Urothelium cell line (cell line): ENCODE data around the gene C12orf56.
A peak's percentile ranks its signal among the peaks of the same experiment; 100 is the strongest.

ENCODE experiments used
- DNase-seq: peaks from one replicate; pipeline ENCODE4 v3.0.0; 2011; ENCODE audit warnings: low spot score, mixed read lengths
- FAIRE-seq: peaks from 2 replicates; lab custom pipeline; 2011; peaks lifted over from hg19 to GRCh38; lab: Jason Lieb, UNC

Gene C12orf56

GRCh38 chr12:64390275-64390851, at the start of gene C12orf56:
Gene C12orf56 (minus strand): TSS chr12:64390758. CDS start chr12:64390565, 193 bp downstream.
- FAIRE-seq (no peak), DNase-seq (no peak)

GRCh38 chr12:64440100-64440499, 49.5 kb upstream of the C12orf56 start:
- DNase-seq (no peak), FAIRE-seq (no peak)

GRCh38 chr12:64433915-64434314, 43.4 kb upstream of the C12orf56 start:
- DNase-seq (no peak), FAIRE-seq (no peak)

- FAIRE-seq = no peak
- no peak for DNase-seq
Observed at GRCh38 chr12:64431791-64432190, 41.2 kb upstream of the C12orf56 start.

- no peak for DNase-seq
- no peak for FAIRE-seq
Observed at GRCh38 chr12:64430886-64431285, 40.3 kb upstream of the C12orf56 start.

GRCh38 chr12:64428956-64429355, 38.4 kb upstream of the C12orf56 start:
- FAIRE-seq = no peak
- DNase-seq = no peak

GRCh38 chr12:64427988-64428387, 37.4 kb upstream of the C12orf56 start:
- no peak for FAIRE-seq
- no peak for DNase-seq

- FAIRE-seq = no peak
Observed at GRCh38 chr12:64419696-64420095, 29.1 kb upstream of the C12orf56 start.

GRCh38 chr12:64418209-64418608, 27.7 kb upstream of the C12orf56 start:
- DNase-seq = no peak
- FAIRE-seq = no peak

More at GRCh38 chr12:64419696-64420095, 29.1 kb upstream of the C12orf56 start:
- no peak for DNase-seq

- no peak for DNase-seq
- FAIRE-seq = no peak
Observed at GRCh38 chr12:64413884-64414283, 23.3 kb upstream of the C12orf56 start.

GRCh38 chr12:64412459-64412858, 21.9 kb upstream of the C12orf56 start:
- FAIRE-seq (no peak), DNase-seq (no peak)

- no peak for DNase-seq
- no peak for FAIRE-seq
Observed at GRCh38 chr12:64411427-64411826, 20.9 kb upstream of the C12orf56 start.

GRCh38 chr12:64407342-64408223, 17.0 kb upstream of the C12orf56 start:
- FAIRE-seq (no peak), DNase-seq (no peak)

- DNase-seq (peak; percentile 67), FAIRE-seq (no peak)
Observed at GRCh38 chr12:64404470-64405256, 14.1 kb upstream of the C12orf56 start.

- DNase-seq (peak; percentile 97), FAIRE-seq (no peak)
Observed at GRCh38 chr12:64403707-64404469, 13.3 kb upstream of the C12orf56 start, which contains the start of gene XPOT. Gene XPOT (plus strand): TSS chr12:64404392. CDS start chr12:64410036, 5,644 bp downstream.

GRCh38 chr12:64402181-64402580, 11.6 kb upstream of the C12orf56 start:
- no peak for DNase-seq
- FAIRE-seq = no peak

- DNase-seq (no peak), FAIRE-seq (no peak)
Observed at GRCh38 chr12:64400041-64400440, 9.5 kb upstream of the C12orf56 start.

GRCh38 chr12:64395739-64396138, 5.2 kb upstream of the C12orf56 start:
- DNase-seq = no peak
- no peak for FAIRE-seq

GRCh38 chr12:64392221-64392620, 1.7 kb upstream of the C12orf56 start:
- no peak for FAIRE-seq
- DNase-seq = no peak

GRCh38 chr12:64389154-64389553, 1.4 kb downstream of the C12orf56 start:
- no peak for DNase-seq
- no peak for FAIRE-seq
